EH (cell line): Measurements from ENCODE around the gene HTRA2.
"Not testable (repeated sequence)": the region's sequence is repeated elsewhere in the genome, so short reads cannot be mapped to it uniquely, and the experiment has no call there.

Experiments
- DNase-seq: peaks from one replicate; pipeline ENCODE4 v3.0.0-alpha.2; 2015; ENCODE audit warnings: low read depth

The HTRA2 gene

DNA sequence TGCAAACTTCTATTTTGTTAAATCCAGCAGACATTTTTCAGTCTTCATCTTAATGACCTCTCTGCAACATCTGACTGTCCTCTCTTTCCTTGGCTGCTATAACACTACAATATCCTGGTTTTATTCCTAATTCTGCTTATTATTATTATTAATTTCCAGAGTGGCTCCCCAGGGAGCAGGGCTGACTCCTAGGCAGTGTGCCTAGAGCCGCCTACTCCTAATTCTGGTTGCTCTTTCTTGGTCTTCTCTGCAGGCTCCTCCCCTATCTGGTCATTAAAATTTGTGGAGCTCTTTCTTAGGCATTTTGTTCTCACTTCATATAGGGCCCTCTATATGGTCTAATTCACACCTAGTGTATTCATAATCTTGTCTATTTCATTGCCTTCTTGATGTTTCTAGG is 13.2 kb downstream of the HTRA2 start:
- no peak for DNase-seq

DNA sequence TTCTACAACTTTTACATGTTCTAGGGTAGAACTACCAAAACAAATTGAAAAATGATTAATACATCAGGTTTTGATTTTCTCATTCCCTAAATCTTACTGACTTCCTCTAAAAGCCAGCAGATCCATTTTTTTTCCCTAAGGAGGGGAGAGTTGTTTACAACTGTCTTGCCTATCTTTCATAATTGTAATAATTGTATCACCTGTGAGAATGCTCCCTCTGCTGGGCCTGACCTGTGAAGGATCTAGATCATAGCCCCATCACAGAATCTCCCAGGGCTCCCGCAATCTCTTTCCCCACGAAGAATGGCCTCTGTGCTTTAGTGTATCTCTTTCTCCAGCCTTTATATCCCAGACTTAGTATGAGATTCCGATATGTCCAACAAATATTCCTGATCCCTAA is 14.9 kb downstream of the HTRA2 start:
- DNase-seq = no peak

DNA sequence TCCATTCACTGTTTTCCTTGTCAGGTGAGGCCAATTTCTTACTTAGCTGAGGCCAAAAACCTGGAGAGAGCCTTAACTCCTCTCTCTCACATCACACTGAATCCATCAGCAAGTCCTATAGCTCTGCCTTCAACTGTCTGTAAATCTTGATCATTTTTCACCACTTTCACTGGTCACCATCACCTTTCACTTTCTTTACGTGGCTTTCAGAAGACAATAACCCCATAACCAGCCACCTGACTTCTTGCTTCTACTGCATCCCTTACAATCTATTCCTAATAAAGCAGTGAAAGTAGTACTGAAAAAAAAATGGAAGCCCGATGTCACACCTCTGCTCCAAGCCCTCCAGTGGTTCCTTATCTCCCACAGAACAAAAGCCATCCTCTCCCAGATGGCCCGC is 16.3 kb downstream of the HTRA2 start:
- no peak for DNase-seq

DNA sequence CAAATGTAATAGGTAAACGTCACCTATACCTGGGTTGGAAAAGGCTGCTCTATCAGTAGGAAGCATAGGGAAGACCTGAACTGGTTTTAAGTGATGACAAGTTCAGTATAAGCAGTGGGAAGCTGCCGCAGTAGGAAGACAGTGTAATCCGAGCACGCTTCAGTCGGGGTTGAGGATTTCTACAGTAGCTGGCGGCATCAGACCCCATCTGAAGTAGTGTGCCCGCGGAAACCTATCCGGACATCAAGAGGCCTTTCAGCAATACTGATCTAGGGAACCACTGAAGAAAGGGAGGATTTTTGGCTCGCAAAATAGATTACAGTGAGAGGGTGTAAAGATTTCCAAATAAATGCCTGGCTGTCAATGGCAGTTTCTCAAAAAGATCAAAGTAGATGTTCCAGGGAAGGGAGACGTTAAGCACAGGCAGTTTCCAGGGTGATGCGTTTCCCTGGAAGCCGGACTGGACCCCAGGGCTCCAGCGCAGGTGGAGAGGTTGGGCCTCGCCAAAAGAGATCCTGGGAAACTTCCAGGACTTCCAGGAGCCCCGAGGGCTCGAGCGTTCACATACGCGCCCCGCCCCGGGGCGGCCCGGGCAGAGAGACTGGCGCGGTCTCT is 18.7 kb downstream of the HTRA2 start:
- DNase-seq = no peak

DNA sequence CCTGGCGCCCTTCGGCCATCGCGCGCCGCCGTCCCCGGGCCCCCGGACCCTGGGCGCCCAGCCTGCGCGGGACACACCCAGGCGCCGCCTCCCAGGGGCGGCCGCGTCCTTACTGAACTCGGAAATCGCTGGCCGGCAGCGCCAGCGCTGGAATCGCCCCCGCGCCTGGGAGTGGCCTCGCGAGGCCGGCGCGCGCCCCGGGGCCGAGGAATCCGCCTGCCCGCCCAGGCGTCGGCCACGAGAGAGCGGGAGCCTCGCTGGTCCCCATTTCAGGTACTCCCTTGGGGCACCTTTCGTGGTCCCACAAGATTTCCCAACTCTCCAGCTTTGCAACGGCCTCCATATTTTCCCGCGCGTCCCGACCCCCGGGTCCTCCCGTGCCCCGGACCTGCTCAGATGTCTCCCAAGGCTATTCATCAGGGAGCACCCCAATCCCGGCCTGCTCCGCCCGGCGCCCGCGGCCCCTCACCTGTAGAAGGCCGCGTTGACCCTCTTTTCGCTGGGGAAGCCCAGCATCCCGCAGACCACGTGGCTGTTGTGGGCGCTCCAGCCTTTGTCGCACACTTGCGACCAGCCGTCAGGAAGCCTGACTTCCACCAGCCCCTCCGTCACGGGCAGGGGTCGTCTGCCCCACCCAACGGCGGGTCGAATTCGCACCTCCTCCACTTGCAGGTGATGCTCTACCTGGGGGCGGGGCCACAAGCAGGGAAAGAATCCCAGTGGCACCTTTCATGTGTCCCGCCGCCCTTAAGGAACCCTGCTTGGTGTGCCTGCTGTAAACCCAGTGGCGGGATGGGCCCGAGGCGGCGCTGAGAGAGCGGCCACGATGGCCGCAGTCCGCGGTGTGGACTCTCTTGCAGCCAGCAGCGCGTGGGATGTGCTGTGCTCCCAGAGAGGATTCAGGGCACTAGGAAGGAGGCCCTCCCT is 19.4 kb downstream of the HTRA2 start:
- DNase-seq = peak; percentile 65

DNA sequence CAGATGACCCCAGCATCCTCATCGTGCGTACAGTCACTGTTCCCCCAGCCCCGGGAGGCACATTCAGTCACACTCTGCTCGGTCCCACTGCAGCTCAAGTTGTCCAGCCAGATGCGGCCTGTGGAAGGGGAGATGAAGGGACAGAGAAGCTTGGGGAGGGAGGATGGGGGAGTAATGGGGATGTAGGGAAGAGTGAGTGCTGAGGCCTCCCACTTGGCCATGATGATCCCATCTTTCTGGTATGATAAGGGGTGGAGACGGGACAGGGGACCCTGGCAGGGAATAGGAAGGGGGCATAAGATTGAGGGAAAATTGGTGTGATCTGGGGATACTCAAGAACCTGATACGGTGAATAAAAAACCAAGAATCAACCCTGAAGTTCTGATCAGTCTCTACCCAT is 20.5 kb downstream of the HTRA2 start:
- DNase-seq = peak; percentile 52

DNA sequence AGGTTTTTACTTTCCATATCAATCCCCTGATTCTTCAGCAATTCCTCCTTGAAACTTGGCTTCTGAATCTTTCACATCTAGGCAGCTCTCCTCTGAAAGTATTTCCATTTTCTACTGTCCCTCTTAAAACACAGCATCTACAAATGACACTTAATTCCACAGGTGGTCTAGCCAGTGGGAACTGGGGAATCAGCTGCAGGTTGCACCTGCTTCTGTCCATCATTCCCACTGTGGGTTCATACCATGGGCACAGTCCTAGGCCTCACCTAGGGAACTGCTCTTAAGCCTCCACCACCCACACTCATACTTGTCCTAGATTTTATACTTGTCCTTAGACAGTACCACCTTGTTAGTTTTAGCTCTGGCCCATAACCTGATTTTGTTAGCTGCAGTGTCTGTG is 21.8 kb downstream of the HTRA2 start:
- DNase-seq = no peak

DNA sequence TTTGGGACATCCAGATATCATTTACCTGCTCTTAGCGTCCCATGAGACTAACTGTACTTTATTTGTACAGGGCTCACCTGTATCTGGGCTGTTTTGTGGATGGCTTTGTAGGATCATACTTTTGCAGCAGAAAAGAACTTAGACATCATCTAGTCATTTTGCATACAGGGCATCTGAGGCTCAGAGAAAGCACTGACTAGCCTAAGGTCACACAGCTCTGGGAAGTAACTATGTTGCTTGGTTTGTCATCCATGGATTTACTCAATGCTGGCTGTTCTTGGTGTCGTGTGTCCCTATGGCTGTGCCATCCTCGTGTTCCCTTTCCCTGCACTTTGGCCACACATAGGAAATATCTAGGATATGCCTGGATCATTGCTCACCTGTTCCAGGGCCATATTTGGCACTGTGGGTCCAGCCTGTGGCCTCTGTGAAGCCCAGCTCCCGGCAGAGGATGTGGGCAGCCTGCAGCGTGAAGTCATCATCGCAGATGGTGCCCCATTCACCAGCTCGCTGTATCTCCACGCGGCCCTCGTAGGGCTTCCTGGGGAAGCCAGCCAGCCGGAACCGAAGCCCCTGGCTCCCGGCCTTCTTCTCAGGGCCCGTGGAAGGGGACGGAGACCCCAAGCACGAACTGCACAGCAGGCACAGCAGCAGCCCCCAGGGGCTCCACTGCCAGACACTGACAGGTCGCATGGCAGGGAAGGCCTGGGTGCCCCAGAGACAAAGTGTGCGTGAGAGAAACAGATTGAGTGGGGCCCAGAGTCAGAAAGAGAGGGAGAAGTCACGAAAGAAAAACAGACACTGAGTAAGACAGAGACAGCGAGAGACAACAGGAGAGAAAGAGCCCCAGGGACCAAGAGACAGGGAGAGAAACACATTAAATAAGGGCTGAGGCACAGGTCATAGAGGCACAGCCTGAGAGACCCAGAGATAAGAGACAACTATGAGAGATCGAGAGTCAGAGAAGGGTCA is 22.5 kb downstream of the HTRA2 start:
- DNase-seq = peak; percentile 51

DNA sequence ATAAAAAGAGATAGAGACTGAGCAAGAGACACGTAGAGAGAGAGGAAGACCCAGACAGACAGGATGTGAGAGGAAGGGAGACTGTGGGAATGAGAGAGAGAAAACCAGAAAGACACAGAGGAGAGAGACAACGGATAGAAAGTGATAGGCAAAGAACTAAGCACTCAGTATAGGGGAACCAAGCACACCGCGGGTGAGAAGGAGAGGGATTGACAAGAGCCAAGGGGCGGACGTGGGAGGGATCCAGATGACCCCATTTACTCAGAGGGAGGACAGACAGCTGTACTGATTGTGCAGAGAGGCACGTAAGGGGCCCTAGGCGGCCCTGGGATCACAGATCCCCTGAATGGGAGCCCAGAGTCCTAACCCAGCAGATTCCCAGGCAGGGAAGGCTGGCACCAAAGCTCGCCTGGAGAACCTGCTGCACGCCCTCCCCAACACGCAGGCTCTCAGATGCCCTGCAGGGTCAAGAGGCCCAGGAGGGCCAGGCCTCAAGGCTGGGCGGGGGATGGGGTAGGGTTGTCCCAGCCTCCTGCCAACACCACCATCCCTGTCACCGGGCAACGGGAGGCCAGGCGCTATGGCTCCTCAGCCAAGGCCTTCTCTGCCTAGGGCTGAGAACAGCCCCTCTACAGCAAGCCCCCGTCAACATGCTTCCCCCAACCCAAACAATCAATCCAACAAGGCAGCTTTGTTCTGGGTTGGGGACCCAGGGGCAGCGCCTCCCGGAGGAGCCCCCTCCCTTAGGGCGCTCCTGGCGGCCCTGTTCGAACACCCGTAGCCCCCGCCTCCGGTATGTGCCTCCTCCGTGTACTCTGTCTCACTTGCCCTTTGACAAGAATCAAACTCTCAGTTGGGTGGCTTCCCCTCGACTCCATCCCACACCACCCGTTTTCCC is 23.4 kb downstream of the HTRA2 start:
- peak; percentile 54 for DNase-seq

DNA sequence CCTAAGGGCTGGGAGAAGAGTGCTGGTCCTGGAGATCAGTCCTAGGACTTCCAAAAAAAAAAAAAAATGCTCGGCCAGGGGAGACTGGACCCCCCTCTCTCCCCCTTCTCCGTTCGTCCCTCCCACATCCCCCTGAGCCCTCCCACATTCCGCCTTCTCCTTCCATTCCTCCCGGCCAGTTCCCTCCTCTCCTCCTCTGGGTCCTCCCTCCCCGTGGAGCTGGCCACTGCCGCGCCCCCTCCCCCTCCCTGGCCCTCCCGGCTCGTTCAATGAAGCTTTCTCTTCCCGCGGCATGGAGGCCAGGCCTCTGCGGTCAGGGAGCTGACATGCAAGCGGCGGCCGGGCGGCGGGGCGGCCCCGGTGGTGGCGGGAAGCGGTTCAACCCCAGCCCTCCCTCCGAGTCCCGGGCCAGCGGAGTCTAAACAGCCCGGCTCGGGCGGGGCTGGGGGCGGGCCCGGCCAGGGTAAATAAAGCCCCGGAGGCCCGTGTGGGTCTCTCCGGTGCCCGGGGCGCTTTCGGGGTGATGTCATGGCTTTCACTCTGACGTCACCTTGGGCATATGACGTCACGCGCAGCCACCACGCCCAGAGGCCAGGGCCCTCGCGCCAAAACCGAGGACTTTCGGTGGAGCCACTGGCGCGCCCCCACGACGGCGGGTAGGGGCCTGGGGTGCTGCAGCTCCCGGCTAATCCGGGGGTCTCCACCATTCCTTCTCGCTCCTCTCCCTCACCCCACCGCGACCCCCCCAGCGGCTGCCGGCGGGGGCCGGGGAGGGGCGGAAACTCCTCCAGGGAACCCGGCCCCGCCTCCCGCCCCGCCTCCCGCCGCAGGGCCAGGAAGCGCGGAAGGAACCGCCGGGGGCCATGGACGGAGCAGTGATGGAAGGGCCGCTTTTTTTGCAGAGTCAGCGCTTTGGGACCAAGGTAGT is 24.4 kb downstream of the HTRA2 start, which contains the start of the genes DOK1 and LOXL3:
Gene DOK1, plus strand, starts transcription at position 829 of the 928 bp plus-strand sequence. Its CDS starts 35 bp downstream, at position 864.
Gene LOXL3, minus strand, starts transcription at position 51 of the 928 bp plus-strand sequence. CDS start 1,308 bp downstream, outside the sequence.
- peak; percentile 96 for DNase-seq

DNA sequence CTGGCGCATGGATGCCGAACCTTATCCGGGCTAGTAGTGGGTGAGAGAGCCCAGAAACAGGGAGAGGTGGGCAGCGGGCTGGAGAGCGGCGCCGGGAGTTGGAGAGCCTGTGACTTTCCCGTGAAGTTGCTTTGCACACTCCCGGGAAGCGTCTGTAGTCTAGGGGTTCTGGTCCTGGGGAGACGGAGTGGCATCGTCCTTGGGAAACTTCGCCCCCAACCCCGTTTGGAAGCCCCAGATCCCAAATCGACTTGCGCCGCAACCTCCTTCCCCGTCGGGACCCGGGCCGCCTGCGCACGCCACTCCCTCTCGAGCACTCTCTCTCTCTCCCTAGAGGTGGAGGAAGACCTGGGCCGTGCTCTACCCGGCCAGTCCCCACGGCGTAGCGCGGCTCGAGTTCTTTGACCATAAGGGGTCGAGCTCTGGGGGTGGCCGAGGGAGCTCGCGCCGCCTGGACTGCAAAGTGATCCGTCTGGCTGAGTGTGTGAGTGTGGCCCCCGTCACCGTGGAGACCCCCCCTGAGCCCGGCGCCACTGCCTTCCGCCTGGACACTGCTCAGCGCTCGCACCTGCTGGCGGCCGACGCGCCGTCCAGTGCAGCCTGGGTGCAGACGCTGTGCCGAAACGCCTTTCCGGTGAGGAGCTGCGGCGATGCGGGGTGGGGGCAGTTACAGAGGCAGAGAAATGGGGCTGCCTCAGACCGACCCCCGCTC is 25.2 kb downstream of the HTRA2 start:
- DNase-seq = peak; percentile 52

DNA sequence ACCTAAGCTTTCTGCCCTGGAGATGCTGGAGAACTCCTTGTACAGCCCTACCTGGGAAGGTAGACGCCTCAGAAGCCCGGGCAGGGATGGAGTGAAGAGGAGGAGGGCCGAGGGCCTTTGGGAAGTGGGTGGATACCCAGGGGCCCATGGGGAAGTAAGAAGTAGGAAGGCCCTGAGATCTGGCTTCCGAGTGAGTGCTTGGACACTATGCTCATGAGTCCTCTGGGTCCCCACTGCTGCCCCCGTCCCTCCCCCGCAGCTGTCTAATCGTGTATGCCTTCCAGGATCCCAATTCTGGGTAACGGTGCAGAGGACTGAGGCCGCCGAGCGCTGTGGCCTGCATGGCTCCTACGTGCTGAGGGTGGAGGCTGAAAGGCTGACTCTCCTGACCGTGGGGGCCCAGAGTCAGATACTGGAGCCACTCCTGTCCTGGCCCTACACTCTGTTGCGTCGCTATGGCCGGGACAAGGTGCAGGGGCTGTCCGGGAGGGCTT is 25.9 kb downstream of the HTRA2 start:
- DNase-seq = no peak

DNA sequence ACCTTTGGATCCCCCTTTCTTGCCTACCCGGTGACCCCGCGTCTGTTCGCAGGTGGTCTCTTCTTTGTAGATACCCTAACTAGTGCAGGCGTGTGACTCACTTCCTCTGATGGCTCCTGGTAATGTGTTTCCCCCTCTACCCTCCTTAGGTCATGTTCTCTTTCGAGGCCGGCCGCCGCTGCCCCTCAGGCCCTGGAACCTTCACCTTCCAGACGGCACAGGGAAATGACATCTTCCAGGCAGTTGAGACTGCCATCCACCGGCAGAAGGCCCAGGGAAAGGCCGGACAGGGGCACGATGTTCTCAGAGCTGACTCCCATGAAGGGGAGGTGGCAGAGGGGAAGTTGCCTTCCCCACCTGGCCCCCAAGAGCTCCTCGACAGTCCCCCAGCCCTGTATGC is 26.4 kb downstream of the HTRA2 start:
- DNase-seq = no peak

DNA sequence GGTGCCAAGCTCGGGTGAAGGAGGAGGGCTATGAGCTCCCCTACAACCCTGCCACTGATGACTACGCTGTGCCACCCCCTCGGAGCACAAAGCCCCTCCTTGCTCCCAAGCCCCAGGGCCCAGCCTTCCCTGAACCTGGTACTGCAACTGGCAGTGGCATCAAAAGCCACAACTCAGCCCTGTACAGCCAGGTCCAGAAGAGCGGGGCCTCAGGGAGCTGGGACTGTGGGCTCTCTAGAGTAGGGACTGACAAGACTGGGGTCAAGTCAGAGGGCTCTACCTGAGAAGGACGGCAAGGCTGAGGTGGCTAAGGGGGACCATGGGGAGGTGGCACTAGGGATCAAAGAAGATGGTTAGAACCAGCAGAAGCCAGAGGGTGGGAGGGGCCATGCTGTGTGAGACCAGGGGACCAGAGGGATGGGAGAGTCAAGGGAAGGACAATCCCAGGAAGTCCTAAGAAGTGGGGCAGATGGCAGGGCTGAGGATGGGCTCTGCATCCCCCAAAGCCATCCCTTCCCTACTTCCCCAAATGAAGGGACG is 27.2 kb downstream of the HTRA2 start:
- DNase-seq = no peak

DNA sequence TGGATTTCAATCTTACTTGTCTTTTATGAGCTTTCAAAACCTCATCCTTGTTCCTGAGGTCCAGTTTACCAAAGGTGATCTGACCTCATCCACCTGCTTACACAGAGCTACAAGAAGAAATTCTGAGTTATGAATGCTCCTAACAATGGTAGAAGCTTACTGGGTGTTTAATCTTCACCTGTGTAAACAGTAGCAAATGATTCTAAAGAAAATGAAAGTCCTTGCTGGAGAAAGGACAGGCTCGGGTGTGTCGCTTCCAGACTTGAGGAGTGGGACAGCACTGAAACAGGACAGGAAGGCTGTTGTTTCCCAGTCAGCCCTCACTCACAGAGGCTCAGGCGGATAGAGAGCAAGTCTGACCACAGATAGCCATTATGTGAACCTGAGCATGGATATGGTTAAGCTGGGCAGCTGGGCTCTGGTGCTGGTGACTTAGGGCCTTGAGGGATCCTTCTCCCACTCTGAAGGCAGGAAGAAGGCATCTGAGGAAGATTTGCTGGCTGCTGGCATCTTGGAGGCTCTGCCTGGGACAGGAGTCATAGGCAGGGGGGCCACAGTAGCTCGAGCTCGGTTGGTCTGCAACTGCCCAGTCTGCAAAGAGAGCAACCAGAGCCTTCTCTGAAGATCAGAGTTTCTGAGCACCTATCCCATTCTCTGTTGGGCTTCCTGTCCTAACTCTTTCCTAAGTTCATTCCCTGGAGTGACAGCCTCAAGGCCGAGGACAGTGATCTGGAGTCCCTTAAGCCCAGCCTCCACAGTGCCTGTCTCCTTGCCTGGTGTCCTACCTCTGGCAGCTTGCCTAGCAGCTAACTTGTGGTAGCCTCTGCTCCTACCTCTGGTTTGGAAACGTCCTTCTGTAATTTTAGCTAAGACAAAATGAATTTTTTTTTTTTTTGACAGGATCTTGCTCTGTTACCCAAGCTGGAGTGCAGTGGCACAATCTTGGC is 28.8 kb downstream of the HTRA2 start:
- DNase-seq = no peak

DNA sequence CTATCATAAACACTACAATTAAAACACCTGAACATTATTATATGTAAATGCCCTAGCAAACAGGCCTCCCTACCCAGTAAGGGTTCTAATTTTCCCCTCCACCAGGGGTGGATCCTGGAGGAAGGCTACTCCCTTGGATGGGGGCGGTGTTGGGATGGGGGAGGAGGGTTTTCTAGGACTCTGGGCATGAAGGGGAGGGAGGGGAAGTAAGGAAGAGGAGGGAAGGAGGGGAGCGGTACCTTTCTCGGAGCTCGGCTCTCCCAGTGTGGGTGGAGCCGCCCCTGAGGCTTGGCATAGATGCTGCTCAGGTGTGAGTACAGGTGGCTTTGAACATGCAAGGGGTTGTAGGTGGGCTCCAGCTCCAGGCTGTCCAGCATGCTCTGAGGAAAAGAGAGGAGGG is 30.2 kb downstream of the HTRA2 start:
- DNase-seq = no peak

DNA sequence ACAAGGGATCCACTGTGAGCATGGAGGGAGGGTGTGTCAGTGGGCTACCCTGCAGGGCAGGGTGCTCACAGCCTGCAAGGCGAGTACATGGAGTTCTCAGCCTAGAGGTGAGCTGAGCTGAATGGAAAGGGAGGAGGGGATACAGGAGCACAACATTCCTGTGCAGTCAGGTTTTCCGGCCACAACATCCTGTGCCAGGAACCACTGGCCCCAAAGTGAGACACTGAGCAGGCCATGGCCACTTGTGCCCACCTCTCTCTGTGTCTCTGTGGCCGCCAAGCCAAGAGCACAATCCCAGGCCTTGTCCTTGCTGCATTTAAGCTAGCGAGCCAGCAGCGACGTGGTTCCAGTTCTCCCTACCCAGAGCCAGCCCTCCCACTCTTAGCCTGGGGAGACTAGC is 30.9 kb downstream of the HTRA2 start:
- peak; percentile 10 for DNase-seq

DNA sequence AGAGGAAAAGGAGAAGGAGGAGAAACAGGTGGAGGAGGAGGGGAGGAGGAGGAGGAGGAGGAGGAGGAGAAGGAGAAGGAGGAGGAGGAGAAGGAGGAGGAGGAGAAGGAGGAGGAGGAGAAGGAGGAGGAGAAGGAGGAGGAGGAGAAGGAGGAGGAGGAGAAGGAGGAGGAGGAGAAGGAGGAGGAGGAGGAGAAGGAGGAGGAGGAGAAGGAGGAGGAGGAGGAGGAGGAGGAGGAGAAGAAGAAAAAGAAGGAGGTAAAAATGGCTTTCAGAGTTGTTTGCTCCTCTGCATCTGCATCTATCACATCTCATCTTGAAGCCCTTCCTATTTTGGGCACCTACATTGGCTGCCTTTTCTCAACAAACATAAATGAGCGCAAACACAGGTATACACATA is 31.3 kb downstream of the HTRA2 start:
- not testable (repeated sequence) for DNase-seq
